Endometrial microvascular endothelial cells (primary cell): ENCODE results near the gene DBI. TPM values are rescaled to one million over a fixed set of nuclear protein-coding genes. Genes with fewer than 3 reads are reported as not detected.

Experiments
- in situ Hi-C: cut with HindIII; loops from 2 replicates; pipeline ENCODE4 v1.10.0; 2017; ENCODE audit warnings: low sequenced_read_pairs, low pct_unique_long_range_greater_than_20kb; ENCODE audit errors: inconsistent ontology term
- total RNA-seq: library from RNA; depleted of rRNA; stranded (reverse); fragments of >200 nt; gene quantifications from one replicate; pipeline ENCODE4 v1.2.3, GENCODE V29; 2015; ENCODE audit errors: inconsistent ontology term

The DBI gene
- total RNA-seq, 1 donor from 2014 or later = 102 TPM

DNA sequence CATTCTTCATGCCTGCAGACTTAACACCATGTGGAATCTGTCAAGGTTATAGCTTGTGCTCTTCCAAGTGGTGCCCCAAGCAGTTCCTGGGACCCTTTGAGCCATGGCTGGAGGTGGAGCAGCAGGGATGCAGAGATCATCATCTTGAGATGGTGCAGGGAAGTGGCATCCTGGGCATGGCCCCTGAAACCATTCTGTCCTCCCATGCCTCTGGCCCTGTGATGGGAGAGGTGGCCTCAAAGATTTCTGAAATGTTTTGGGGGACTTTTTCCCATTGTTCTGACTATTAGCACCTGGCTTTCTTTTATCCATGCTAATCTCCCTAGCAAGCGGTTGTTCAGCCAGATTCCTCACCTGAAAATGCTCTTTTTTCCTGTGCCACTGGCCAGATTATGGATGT lies 54.5 kb downstream of the DBI start:
- in situ Hi-C loops = no loop called here

DNA sequence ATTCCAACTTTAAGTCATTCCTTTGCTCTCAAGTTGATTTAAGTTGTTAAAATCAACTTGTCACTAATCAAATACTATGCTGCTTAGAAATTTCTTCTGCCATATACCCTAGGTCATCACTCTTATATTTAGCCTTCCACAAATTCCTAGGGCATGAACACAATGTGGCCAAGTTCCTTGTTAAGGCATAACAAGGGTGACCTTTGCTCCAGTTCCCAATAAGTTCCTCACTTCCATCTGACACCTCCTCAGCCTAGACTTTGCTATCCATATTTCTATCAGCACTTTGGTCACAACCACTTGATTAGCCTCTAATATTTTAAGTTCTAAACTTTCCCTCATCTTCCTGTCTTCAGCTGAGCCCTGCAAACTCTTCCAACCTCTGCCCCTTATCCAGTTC lies 55.0 kb downstream of the DBI start:
- in situ Hi-C loops = no loop called here

Other genes with a start within 250 kb of the DBI start
- gene C1QL2, start 208.2 kb upstream of the DBI start, total RNA-seq = not detected
- gene STEAP3, start 143.1 kb upstream of the DBI start, total RNA-seq = 20.3 TPM
- 11.4 TPM for gene C2orf76, start 143 bp upstream of the DBI start, total RNA-seq
- gene TMEM37, start 64.9 kb downstream of the DBI start, total RNA-seq = 0.74 TPM
- gene SCTR, start 157.5 kb downstream of the DBI start, total RNA-seq = not detected
- not detected for gene CFAP221, start 177.5 kb downstream of the DBI start, total RNA-seq